GM18907 (cell line): ENCODE data around the gene SPAG17.

Experiments
- ATAC-seq: cut with Tn5 transposase; IDR thresholded peaks from one replicate; pipeline ENCODE4 v1.9.1; 2021; ENCODE audit warnings: mild to moderate bottlenecking, moderate library complexity; ENCODE audit not compliant: unreplicated experiment

Gene SPAG17

DNA sequence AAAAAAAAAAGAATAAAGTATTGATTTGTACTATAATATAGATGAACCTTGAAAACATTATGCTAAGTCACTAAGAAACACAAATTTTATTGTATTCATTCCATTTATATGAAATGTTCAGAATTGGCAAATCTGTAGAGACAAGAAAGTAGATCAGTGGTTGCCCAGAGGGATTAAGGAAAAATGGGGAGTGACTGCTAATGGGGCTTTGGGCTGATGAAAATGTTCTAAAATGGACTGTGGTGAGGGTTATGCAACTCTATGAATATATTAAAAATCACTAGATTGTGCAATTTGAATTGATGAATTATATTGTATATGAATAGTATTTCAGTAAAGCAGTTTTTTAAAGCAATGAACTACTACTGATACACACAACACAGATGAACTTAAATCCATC, 265.7 kb downstream of the SPAG17 start:
- ATAC-seq, result no peak

GRCh38 chr1:117911051-117911450, 274.0 kb downstream of the SPAG17 start:
- ATAC-seq, result no peak

GRCh38 chr1:117905019-117905418, 280.0 kb downstream of the SPAG17 start:
- ATAC-seq, result no peak

GRCh38 chr1:117904485-117904884, 280.5 kb downstream of the SPAG17 start:
- no peak for ATAC-seq
